Ishikawa (cell line): ENCODE results near the gene NTM.

ENCODE experiments used
- TAF1 ChIP-seq: IDR thresholded peaks from 2 replicates; pipeline ENCODE4 v1.6.1; 2012; ENCODE audit warnings: low read depth, mild to moderate bottlenecking
- TF ChIP-seq, protein P1 (sequence below): IDR thresholded peaks from 2 replicates; pipeline ENCODE4 v1.6.1; 2012

DNA sequence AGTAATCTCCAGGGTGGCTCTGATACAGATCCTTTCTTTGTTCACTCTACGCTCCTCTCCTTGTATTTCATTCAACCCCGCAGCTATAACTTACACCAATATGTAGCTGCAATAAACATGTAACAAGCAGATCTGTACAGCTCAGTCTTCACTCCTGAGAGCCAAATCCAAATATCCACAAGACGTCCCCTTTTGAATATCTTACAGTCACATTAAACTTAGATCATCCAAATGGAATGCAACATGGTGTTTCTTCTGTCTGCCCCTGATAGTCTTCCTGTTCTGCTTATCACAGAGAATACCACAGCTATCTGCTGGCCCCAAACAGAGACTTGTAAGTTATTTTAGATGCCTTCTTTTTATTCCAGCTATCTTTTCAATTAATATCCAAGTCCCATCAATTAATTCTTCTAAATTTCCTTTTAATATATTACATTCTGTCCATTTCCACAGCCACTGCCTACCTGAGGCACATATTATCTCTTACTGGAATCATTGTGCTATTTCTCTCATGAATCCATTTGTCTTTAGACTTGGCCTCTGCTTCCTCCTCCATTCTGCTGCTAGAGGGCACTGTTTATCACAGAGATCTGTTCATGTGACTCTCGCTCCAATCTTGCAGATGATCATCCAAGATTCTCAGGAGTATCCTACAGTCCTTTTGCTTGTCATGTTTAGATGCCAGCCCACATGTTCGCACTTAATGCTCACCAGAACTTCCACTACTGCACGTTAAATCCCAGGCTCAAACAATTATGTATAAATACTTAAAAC is 908.6 kb downstream of the NTM start:
- TF ChIP-seq, protein P1, sequence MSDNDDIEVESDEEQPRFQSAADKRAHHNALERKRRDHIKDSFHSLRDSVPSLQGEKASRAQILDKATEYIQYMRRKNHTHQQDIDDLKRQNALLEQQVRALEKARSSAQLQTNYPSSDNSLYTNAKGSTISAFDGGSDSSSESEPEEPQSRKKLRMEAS = no peak
- TF ChIP-seq TAF1 = no peak
